Retinal pigment epithelial cell (primary cell): ENCODE data around the gene SIGLEC1.

Experiments used
- DNase-seq: peaks from one replicate; pipeline ENCODE4 v3.0.0-alpha.2; 2010; ENCODE audit warnings: low read depth
- H3K4me3 ChIP-seq: 2 replicates; pipeline ENCODE4 v1.5.1; 2011; ENCODE audit warnings: mild to moderate bottlenecking, low read length, control low read depth, moderate library complexity
- TF ChIP-seq, protein P1 (sequence below): conservative IDR thresholded peaks from 2 replicates; pipeline ENCODE4 v1.5.1; 2011; ENCODE audit warnings: low read depth, low read length, control low read depth, inconsistent platforms

The SIGLEC1 gene

DNA sequence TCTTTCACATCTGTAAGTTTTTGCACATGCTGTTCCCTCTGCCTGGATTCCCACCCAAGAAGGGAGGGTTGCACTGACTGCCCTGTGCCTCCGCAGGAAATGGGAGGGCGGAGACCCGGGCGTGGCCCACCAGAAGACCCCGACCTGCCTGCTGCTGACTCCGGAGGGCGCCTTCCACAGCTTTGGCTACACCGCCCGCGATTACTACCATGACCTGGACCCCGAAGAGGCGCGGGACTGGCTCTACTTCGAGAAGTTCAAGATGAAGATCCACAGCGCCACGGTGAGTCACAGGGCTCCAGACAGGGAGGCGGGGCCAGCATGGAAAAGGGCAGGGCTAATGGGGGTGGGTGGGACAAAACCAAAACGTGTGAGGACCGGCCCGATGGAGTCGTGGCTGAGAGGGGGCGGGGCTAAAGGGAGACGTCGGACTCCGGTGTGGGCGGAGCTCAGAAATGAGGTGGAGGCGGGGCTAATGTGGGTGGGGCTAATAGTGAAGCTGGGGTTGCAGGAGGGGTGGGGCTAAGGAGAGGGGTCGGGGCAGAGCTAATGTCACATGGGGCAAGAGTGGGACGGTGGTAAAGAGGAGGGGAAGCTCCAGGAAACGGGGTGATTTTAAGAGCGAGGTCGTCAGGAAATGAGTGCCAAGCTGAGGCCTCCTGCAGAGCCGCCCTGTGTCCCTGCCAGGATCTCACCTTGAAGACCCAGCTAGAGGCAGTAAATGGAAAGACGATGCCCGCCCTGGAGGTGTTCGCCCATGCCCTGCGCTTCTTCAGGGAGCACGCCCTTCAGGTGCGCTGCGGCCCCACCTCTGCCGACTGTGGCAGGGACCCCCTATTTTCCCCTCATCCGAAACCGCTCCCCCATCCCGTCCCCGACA is 32.6 kb upstream of the SIGLEC1 start:
- H3K4me3 ChIP-seq = peak overlapping the region; percentile 2
- DNase-seq = peak; percentile 12

DNA sequence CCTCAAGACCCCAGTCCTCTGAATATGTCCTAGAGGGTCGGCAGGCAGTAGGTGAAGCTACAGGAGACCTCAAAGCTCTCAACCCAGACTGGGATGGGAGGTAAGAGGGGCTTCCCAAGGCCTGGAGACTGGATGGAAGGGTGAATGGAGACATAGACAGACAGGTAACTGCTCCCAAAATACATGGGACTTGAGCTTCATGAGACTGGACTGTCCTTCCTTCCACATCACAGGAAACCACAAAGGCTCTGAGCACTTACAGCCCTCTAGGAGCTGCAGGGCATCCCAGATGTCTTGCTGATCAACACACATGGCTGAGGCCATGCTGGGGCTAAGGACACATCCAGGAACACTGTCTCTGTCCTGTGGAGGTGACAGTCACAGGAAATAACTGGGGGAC is 31.6 kb upstream of the SIGLEC1 start:
- no peak overlapping the region for H3K4me3 ChIP-seq
- no peak for DNase-seq
- TF ChIP-seq, protein P1, sequence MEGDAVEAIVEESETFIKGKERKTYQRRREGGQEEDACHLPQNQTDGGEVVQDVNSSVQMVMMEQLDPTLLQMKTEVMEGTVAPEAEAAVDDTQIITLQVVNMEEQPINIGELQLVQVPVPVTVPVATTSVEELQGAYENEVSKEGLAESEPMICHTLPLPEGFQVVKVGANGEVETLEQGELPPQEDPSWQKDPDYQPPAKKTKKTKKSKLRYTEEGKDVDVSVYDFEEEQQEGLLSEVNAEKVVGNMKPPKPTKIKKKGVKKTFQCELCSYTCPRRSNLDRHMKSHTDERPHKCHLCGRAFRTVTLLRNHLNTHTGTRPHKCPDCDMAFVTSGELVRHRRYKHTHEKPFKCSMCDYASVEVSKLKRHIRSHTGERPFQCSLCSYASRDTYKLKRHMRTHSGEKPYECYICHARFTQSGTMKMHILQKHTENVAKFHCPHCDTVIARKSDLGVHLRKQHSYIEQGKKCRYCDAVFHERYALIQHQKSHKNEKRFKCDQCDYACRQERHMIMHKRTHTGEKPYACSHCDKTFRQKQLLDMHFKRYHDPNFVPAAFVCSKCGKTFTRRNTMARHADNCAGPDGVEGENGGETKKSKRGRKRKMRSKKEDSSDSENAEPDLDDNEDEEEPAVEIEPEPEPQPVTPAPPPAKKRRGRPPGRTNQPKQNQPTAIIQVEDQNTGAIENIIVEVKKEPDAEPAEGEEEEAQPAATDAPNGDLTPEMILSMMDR = no peak

More for the DNA sequence above, 32.6 kb upstream of the SIGLEC1 start:
- TF ChIP-seq, protein P1 = no peak

DNA sequence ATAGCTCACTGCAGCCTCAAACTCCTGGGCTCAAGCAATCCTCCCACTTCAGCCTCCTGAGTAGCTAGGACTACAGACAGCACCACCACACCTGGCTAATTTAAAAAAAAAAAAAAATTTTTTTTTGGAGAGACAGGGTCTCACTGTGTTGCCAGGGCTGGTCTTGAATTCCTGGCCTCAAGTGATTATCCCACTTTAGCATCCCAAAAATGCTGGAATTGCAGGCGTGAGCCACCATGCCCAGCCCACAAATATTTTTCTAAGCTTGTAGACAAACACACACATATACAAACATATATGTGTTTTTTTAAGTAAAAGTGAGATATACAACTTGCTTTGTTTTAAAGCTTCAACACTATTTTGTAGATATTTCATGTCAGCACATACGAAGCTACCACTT is 30.9 kb upstream of the SIGLEC1 start:
- no peak overlapping the region for H3K4me3 ChIP-seq
- TF ChIP-seq, protein P1 = no peak
- no peak for DNase-seq

GRCh38 chr20:3741836-3742458 is 29.5 kb upstream of the SIGLEC1 start:
- TF ChIP-seq, protein P1 = no peak
- no peak overlapping the region for H3K4me3 ChIP-seq
- DNase-seq = no peak

DNA sequence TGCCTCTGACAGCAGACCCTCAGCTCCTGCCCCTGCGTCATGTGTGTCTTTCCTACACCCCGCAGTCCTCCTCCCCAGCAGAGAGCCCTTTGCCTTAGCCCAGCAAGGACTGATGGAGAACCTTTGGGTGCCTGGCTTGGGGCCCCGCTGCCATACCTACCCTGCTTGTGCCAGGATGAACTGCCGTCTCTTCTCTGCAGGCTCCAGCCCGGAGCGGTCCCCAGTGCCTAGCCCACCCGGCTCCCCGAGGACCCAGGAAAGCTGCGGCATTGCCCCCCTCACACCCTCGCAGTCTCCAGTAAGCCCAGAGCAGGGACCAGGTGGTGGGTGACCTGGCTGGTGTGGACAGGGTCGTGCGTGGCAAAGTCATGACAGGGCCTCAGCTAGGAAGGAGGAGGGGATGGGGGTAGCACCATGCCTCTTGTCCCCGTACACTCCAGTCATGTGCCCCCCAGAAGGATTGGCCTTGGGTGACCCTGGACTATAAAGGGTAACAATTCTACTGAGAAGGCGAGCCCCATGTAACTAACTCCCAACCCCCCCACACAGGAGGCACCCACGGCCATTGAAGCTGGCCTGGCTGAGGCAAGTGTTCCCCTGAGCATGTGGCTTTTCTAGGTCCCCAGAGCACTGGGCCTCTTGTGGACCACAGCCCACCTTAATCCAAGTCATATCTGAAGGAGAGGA is 28.4 kb upstream of the SIGLEC1 start:
- TF ChIP-seq, protein P1 = no peak
- no peak overlapping the region for H3K4me3 ChIP-seq
- DNase-seq = no peak

- TF ChIP-seq, protein P1 = no peak
- DNase-seq = no peak
- no peak overlapping the region for H3K4me3 ChIP-seq
Measured at GRCh38 chr20:3739926-3740451, 27.6 kb upstream of the SIGLEC1 start.
